Colonic mucosa (tissue), 4 donors: ENCODE measurements around the gene BUD23. TPM values are rescaled to one million over a fixed set of nuclear protein-coding genes. Genes with fewer than 3 reads are reported as not detected.

ENCODE experiments used
- DNase-seq: peaks from one replicate; pipeline ENCODE4 v3.0.0-alpha.2; 2020
- H3K27ac ChIP-seq: fragments of 200-600 bp; one replicate; pipeline ENCODE4 v1.8.0; 2021
- H3K27me3 ChIP-seq: fragments of 200-600 bp; one replicate; pipeline ENCODE4 v1.8.0; 2021
- H3K36me3 ChIP-seq: fragments of 200-600 bp; one replicate; pipeline ENCODE4 v1.8.0; 2021
- H3K4me1 ChIP-seq: fragments of 200-600 bp; one replicate; pipeline ENCODE4 v1.8.0; 2021; ENCODE audit warnings: mild to moderate bottlenecking
- H3K4me3 ChIP-seq: fragments of 200-600 bp; one replicate; pipeline ENCODE4 v1.8.0; 2021
- H3K9ac ChIP-seq, 2 donors: one replicate each; pipeline ENCODE4 v1.7.0; 2013; ENCODE audit warnings: control low read depth in 2 of 2, low read depth in 2 of 2, low read length in 2 of 2
- H3K9me3 ChIP-seq: fragments of 200-600 bp; one replicate; pipeline ENCODE4 v1.8.0; 2021
- CTCF ChIP-seq: fragments of 200-600 bp; IDR thresholded peaks from one replicate; pipeline ENCODE4 v1.8.0; 2022; ENCODE audit warnings: antibody characterized with exemption, mild to moderate bottlenecking
- intact Hi-C: fragments of 100-400 bp; cut with DNase I; formaldehyde crosslinking; loops from one replicate; pipeline ENCODE4 v1.14.1; 2022
- total RNA-seq, 2 donors: library from RNA; stranded (reverse); fragmentation: NEBNext Ultra II Directional in 1 of 2; extraction: Animal tissue kit (Norgen Biotek cat#: 25700) in 1 of 2; gene quantifications; one replicate each; pipeline ENCODE4 v1.2.1, GENCODE V29; 2021
- donor health status: healthy.
- donor health status: DM: no; HTN: no; CAD: no.
- donor health status: DM: no; HTN: no; CAD: no.

The BUD23 gene
- total RNA-seq, 2 donors from 2014 or later = 46.4 to 79.5 TPM

- Histone ChIP-seq H3K9ac (no peak overlapping the region), H3K4me3 (no peak overlapping the region), H3K27me3 (no peaks in the 10 kb centered on the region), H3K9me3 (no peaks in the 10 kb centered on the region), H3K4me1 (no peaks in the 10 kb centered on the region), H3K27ac (no peak overlapping the region), H3K36me3 (no peaks in the 10 kb centered on the region)
- TF ChIP-seq CTCF = no peak
- intact Hi-C loops = no loop called here
- no peak for DNase-seq
Measured at GRCh38 chr7:73663033-73663432, 20.4 kb upstream of the BUD23 start.

- intact Hi-C loops = loop anchor here (5.0 kb wide), 1 partner anchor 45 kb away; no protein-coding TSS in a partner anchor
- H3K27ac ChIP-seq = no peak within 1 kb of the TSS
Measured at GRCh38 chr7:73667344-73668102, 15.9 kb upstream of the BUD23 start, which contains the start of gene VPS37D. TSS of gene VPS37D (plus strand) at chr7:73667831. CDS start at chr7:73667959, 128 bp downstream.

GRCh38 chr7:73668103-73668885, 15.1 kb upstream of the BUD23 start:
- no peaks in the 10 kb centered on the region for H3K27me3 ChIP-seq
- H3K4me3 ChIP-seq = peak overlapping the region; percentile 31
- intact Hi-C loops = loop anchor here (5.0 kb wide), 1 partner anchor 44 kb away; no protein-coding TSS in a partner anchor
- H3K9ac ChIP-seq = peak overlapping the region; percentile 28 to 35
- TF ChIP-seq CTCF = no peak
- DNase-seq = no peak
- no peak overlapping the region for H3K27ac ChIP-seq
- H3K36me3 ChIP-seq = no peaks in the 10 kb centered on the region
- H3K9me3 ChIP-seq = no peaks in the 10 kb centered on the region
- H3K4me1 ChIP-seq = no peaks in the 10 kb centered on the region

More at GRCh38 chr7:73667344-73668102, 15.9 kb upstream of the BUD23 start, which contains the start of gene VPS37D:
- H3K27me3 ChIP-seq = no peaks in the 10 kb centered on the region
- peak; percentile 51 for TF ChIP-seq CTCF
- peak within 1 kb of the TSS; percentile 28 to 35 for H3K9ac ChIP-seq
- H3K36me3 ChIP-seq = no peaks in the 10 kb centered on the region
- H3K9me3 ChIP-seq = no peaks in the 10 kb centered on the region
- H3K4me1 ChIP-seq = no peaks in the 10 kb centered on the region
- peak within 1 kb of the TSS; percentile 31 for H3K4me3 ChIP-seq
- peak; percentile 94 for DNase-seq

- no peak overlapping the region for H3K27ac ChIP-seq
- no peak for DNase-seq
- intact Hi-C loops = loop anchor here (5.0 kb wide), 1 partner anchor 43 kb away; no protein-coding TSS in a partner anchor
- no peak for TF ChIP-seq CTCF
- no peaks in the 10 kb centered on the region for H3K27me3 ChIP-seq
- H3K4me3 ChIP-seq = peak overlapping the region; percentile 31
- no peak overlapping the region for H3K9ac ChIP-seq
- H3K36me3 ChIP-seq = no peaks in the 10 kb centered on the region
- H3K4me1 ChIP-seq = no peaks in the 10 kb centered on the region
- H3K9me3 ChIP-seq = no peaks in the 10 kb centered on the region
Measured at GRCh38 chr7:73668886-73669230, 14.5 kb upstream of the BUD23 start.

- no peaks in the 10 kb centered on the region for H3K9me3 ChIP-seq
- H3K4me3 ChIP-seq = no peak overlapping the region
- intact Hi-C loops = loop anchor here (5.0 kb wide), 1 partner anchor 43 kb away; no protein-coding TSS in a partner anchor
- no peaks in the 10 kb centered on the region for H3K36me3 ChIP-seq
- TF ChIP-seq CTCF = no peak
- H3K4me1 ChIP-seq = no peaks in the 10 kb centered on the region
- DNase-seq = no peak
- H3K27ac ChIP-seq = no peak overlapping the region
- H3K9ac ChIP-seq = no peak overlapping the region
- no peaks in the 10 kb centered on the region for H3K27me3 ChIP-seq
Measured at GRCh38 chr7:73669288-73669701, 14.1 kb upstream of the BUD23 start.
